Measurements from ENCODE around the gene ZSWIM6. TPM values are rescaled to one million over a fixed set of nuclear protein-coding genes. Genes with fewer than 3 reads are reported as not detected.
A peak's percentile ranks its signal among the peaks of the same experiment; 100 is the strongest.

Gene ZSWIM6
- total and polyA plus RNA-seq, 2 of the 4 experiments (the other 2 are of a cell fraction), result 10.8 to 14.1 TPM

DNA sequence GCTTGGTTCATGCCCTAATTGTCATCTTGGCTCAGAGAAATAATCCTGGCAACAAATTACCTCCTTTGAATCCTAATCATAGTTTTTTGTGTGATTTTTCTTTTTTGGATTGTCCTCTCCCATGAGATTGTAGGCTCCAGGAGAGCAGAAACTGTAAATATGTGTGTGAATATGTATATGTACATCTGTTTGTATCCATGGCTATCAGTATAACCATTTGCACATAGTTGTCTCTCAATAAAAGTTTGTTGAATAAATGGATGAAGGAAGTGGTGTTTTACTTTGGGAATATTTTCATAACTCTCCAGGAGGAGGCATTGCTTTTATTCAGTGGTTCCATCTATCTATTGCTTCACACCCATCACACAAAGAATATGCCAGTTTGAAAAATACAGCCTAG, 20.1 kb downstream of the ZSWIM6 start:
- Histone ChIP-seq H3K9me1 (ENCODE audit: insufficient read depth, low read length) (peaks cover 21% of the 10 kb centered on the region), H3K79me1 (ENCODE audit: low read depth in 1 of 2, low read length in 2 of 2) (peaks cover 31 to 62% of the 10 kb centered on the region in 2 experiments), H2BK15ac (ENCODE audit: low read depth, low read length) (no peak overlapping the region), H2BK120ac (ENCODE audit: low read depth, low read length) (no peak overlapping the region), H2AFZ (replicated peaks; ENCODE audit: low read length, poor library complexity) (no peak overlapping the region), H3K27me3 (ENCODE audit: control insufficient read depth, insufficient read depth, low read length) (no peaks in the 10 kb centered on the region), H4K8ac (ENCODE audit: low read depth in 2 of 2, low read length in 2 of 2) (no peak overlapping the region), H3K4me2 (ENCODE audit: low read depth, low read length) (no peak overlapping the region), H4K5ac (ENCODE audit: low read depth, low read length) (no peak overlapping the region), H4K91ac (ENCODE audit: insufficient read depth, low read depth, low read length) (no peak overlapping the region), H3K23ac (ENCODE audit: low read depth, low read length) (no peak overlapping the region), H3K36me3 (ENCODE audit: control insufficient read depth, insufficient read depth, low read length) (no peaks in the 10 kb centered on the region), H4K20me1 (ENCODE audit: insufficient read depth, low read length) (peaks cover 81% of the 10 kb centered on the region), H3K9me3 (ENCODE audit: control insufficient read depth, insufficient read depth, low read length) (peaks cover under 1% of the 10 kb centered on the region; the same call in 1 of the 2 replicates), H2AK5ac (ENCODE audit: low read depth, low read length) (no peak overlapping the region), H3K56ac (ENCODE audit: extremely low read depth, insufficient read depth, low read length) (no peak overlapping the region), H3K4me3 (ENCODE audit: insufficient read depth, low read depth, low read length) (no peak overlapping the region), H3K18ac (ENCODE audit: low read depth, low read length) (no peak overlapping the region), H3K27ac (ENCODE audit: insufficient read depth, low read length) (no peak overlapping the region), H3K14ac (replicated peaks; ENCODE audit: low read depth, low read length) (no peak overlapping the region), H2BK5ac (ENCODE audit: low read depth, low read length, poor library complexity, severe bottlenecking) (no peak overlapping the region), H2AK9ac (replicated peaks; ENCODE audit: low read depth, low read length, poor library complexity) (no peak overlapping the region), H3K4me1 (ENCODE audit: control insufficient read depth, insufficient read depth, low read length) (peaks cover 9% of the 10 kb centered on the region), H3K9ac (ENCODE audit: low read depth, low read length) (no peak overlapping the region), H3K4ac (ENCODE audit: low read depth, low read length) (no peak overlapping the region), H2BK20ac (ENCODE audit: low read depth, low read length) (no peak overlapping the region)
- CTCF ChIA-PET, result no interaction called here
- no peak for TF ChIP-seq MXI1 (IDR thresholded peaks at IDR 0.05; ENCODE audit: borderline replicate concordance, low read depth, low read length)
- TF ChIP-seq CEBPB (IDR thresholded peaks at IDR 0.05; ENCODE audit: low read depth, low read length), result peak; percentile 31; the same call in 1 of the 2 replicates
- no peak for TF ChIP-seq BHLHE40 (IDR thresholded peaks at IDR 0.05; ENCODE audit: low read depth, low read length)
- no peak for TF ChIP-seq POLR2A (IDR thresholded peaks at IDR 0.05; ENCODE audit: low read depth, low read length)
- TF ChIP-seq MAZ (IDR thresholded peaks at IDR 0.05; ENCODE audit: borderline replicate concordance, low read depth, low read length), result no peak
- TF ChIP-seq ELK1 (IDR thresholded peaks at IDR 0.05; ENCODE audit: borderline replicate concordance, low read depth, low read length), result no peak
- no peak for TF ChIP-seq RFX5 (IDR thresholded peaks at IDR 0.05; ENCODE audit: low read depth, low read length)
- TF ChIP-seq RCOR1 (IDR thresholded peaks at IDR 0.05; ENCODE audit: insufficient replicate concordance, low read length), result no peak
- intact Hi-C loops (cut with micrococcal nuclease), result loop anchor here (5.0 kb wide), 1 partner anchor 305 kb away; no protein-coding TSS in a partner anchor
- POLR2A ChIA-PET (ENCODE audit: unreplicated experiment), result no interaction called here
- in situ Hi-C loops (cut with MboI; ENCODE audit: low sequenced_read_pairs), result no loop called here
- BruUV-seq (replicated peaks), result no TSS peak
- DNase-seq, result no peak
- dilution Hi-C loops (cut with HindIII; ENCODE audit: low sequenced_read_pairs, unreplicated experiment), result no loop called here
- no peak for ATAC-seq (ENCODE audit: low read depth)
